Psoas muscle (tissue), 8 donors: Measurements from ENCODE around the gene CSAD. TPM values are rescaled to one million over a fixed set of nuclear protein-coding genes. Genes with fewer than 3 reads are reported as not detected.

ENCODE experiments used
- ATAC-seq, 4 donors: fragments of 200-7000 bp; cut with Tn5 transposase; one replicate each; pipeline ENCODE4 v1.9.1; 2020; ENCODE audit warnings: moderate library complexity in 3 of 4, mild to moderate bottlenecking in 2 of 4
- DNase-seq, 2 donors: peaks; one replicate each; pipeline ENCODE4 v3.0.0-alpha.2; 2020
- H3K27ac ChIP-seq: fragments of 200-600 bp; one replicate; pipeline ENCODE4 v1.8.0; 2022
- H3K27me3 ChIP-seq, 3 donors: fragments of 200-600 bp in 1 of 3; one replicate each; pipeline versions ENCODE4 v1.6.1 to v1.8.0; 2013 to 2022; ENCODE audit warnings: low read length in 2 of 3, mild to moderate bottlenecking in 2 of 3, moderate library complexity in 1 of 3; ENCODE audit not compliant: insufficient read depth in 3 of 3
- H3K36me3 ChIP-seq, 2 donors: fragments of 200-600 bp in 1 of 2; one replicate each; pipeline versions ENCODE4 v1.6.1 to v1.8.0; 2013 to 2022; ENCODE audit warnings: low read depth in 1 of 2, mild to moderate bottlenecking in 1 of 2, moderate library complexity in 1 of 2; ENCODE audit not compliant: insufficient read depth in 1 of 2
- H3K4me1 ChIP-seq: fragments of 200-600 bp; one replicate; pipeline ENCODE4 v1.8.0; 2022
- H3K4me3 ChIP-seq: fragments of 200-600 bp; one replicate; pipeline ENCODE4 v1.8.0; 2022; ENCODE audit warnings: mild to moderate bottlenecking
- H3K9me3 ChIP-seq: fragments of 200-600 bp; one replicate; pipeline ENCODE4 v1.8.0; 2022
- CTCF ChIP-seq: fragments of 200-600 bp; IDR thresholded peaks from one replicate; pipeline ENCODE4 v1.8.0; 2022; ENCODE audit warnings: antibody characterized with exemption
- WGBS, 3 donors: extraction: QIAGEN DNeasy Blood & Tissue Kit; methylation state at CpG; one replicate each; pipeline versions ENCODE4 v1.1.6 to v1.1.7; 2013; 5-methylcytosine and 5-hydroxymethylcytosine counted together
- intact Hi-C, 2 donors: fragments of 100-400 bp; cut with DNase I; formaldehyde crosslinking; loops; one replicate each; pipeline versions ENCODE4 v1.11.0 to v1.14.2; 2022
- polyA plus RNA-seq, 3 donors: library from polyadenylated mRNA; stranded (reverse); fragments of 200-250 nt; gene quantifications; one replicate each; pipeline ENCODE4 v1.2.3, GENCODE V29; 2013
- total RNA-seq, 4 donors: library from RNA; stranded (reverse); fragmentation: NEBNext Ultra II Directional in 2 of 4; extraction: Animal tissue kit (Norgen Biotek cat#: 25700) in 2 of 4; gene quantifications; one replicate each; pipeline versions ENCODE4 v1.2.1 to v1.2.4, GENCODE V29; 2021 to 2023
- donor health status: healthy with polysubstance abuse.
- donor health status: DM: no; HTN: no; CAD: no; lungs with moderate emphysema.
- donor health status: Bipolar disorder and iron deficiency.
- donor health status: healthy.
- donor health status: DM: yes; HTN: yes; CAD: no.
- donor health status: DM: no; HTN: no; CAD: no.
- donor health status: DM: no; HTN: no; CAD: no.
- donor health status: DM: yes; HTN: yes; CAD: no.

CSAD gene
- total and polyA plus RNA-seq, 7 donors, result 3.9 to 7.8 (median 6.3) TPM

GRCh38 chr12:53224061-53224896, 43.6 kb upstream of the CSAD start:
- peak in 1 of 2 donors; percentile 30 for DNase-seq
- Histone ChIP-seq H3K9me3 (no peaks in the 10 kb centered on the region), H3K36me3 (no peaks in the 10 kb centered on the region), H3K4me1 (peaks cover 19% of the 10 kb centered on the region), H3K27me3 (no peaks in the 10 kb centered on the region), H3K27ac (no peak overlapping the region), H3K4me3 (no peak overlapping the region)
- intact Hi-C loops, result loop anchor here in 1 of 2 donors (5.0 kb wide), 1 partner anchor 228 kb away; the partner anchor contains the start of gene PCBP2
- WGBS, 3 donors, result 69 to 74% (median 70%) methylated on average over 11 of the region's 11 CpGs
- no peak for TF ChIP-seq CTCF
- no peak for ATAC-seq

- whole genome bisulfite sequencing, 3 donors, result 32 to 52% (median 39%) methylated on average over 8 to 16 of the region's 16 CpGs
- no peak for ATAC-seq
- Histone ChIP-seq H3K9me3 (no peaks in the 10 kb centered on the region), H3K27ac (peak overlapping the region; percentile 46), H3K4me3 (no peak overlapping the region), H3K36me3 (no peaks in the 10 kb centered on the region), H3K27me3 (no peaks in the 10 kb centered on the region), H3K4me1 (peaks cover 20% of the 10 kb centered on the region)
- intact Hi-C loops, result loop anchor here in 1 of 2 donors (5.0 kb wide), 1 partner anchor 229 kb away; the partner anchor contains the start of gene PCBP2
- DNase-seq, result peak in 1 of 2 donors; percentile 78
- TF ChIP-seq CTCF, result no peak
These were observed 42.8 kb upstream of the CSAD start for GRCh38 chr12:53223389-53224060.

- 53 to 64% (median 63%) methylated on average over 4 of the region's 4 CpGs for WGBS, 3 donors
- no peak overlapping the region for H3K4me3 ChIP-seq
- ATAC-seq (no peak), DNase-seq (peak in 1 of 2 donors; percentile 28)
- H3K4me1 ChIP-seq, result peaks cover 26% of the 10 kb centered on the region
- H3K9me3 ChIP-seq, result no peaks in the 10 kb centered on the region
- H3K27me3 ChIP-seq, result no peaks in the 10 kb centered on the region
- intact Hi-C loops, result loop anchor here in 1 of 2 donors (5.0 kb wide), 1 partner anchor 229 kb away; the partner anchor contains the start of gene PCBP2
- H3K36me3 ChIP-seq, result no peaks in the 10 kb centered on the region
- H3K27ac ChIP-seq, result peak overlapping the region; percentile 93
- no peak for TF ChIP-seq CTCF
These were observed 42.1 kb upstream of the CSAD start for GRCh38 chr12:53222806-53223261.

- peak overlapping the region; percentile 93 for H3K27ac ChIP-seq
- intact Hi-C loops, result loop anchor here in 1 of 2 donors (5.0 kb wide), 1 partner anchor 230 kb away; the partner anchor contains the start of gene PCBP2
- DNase-seq, result no peak
- H3K27me3 ChIP-seq, result no peaks in the 10 kb centered on the region
- TF ChIP-seq CTCF, result no peak
- H3K4me3 ChIP-seq, result peak overlapping the region; percentile 71
- no peaks in the 10 kb centered on the region for H3K9me3 ChIP-seq
- no peak for ATAC-seq
- peaks cover 32% of the 10 kb centered on the region for H3K4me1 ChIP-seq
- no peaks in the 10 kb centered on the region for H3K36me3 ChIP-seq
- 37 to 57% (median 49%) methylated on average over 5 of the region's 5 CpGs for WGBS, 3 donors
These were observed 41.5 kb upstream of the CSAD start for GRCh38 chr12:53222170-53222721.
